Cardiac muscle cell (in vitro differentiated cells and primary cell): ENCODE data around the gene NFE2L2. TPM values are rescaled to one million over a fixed set of nuclear protein-coding genes. Genes with fewer than 3 reads are reported as not detected.

Experiments
- DNase-seq, 2 donors: peaks; one replicate each; pipeline versions ENCODE4 v3.0.0 to v3.0.0-alpha.2; 2010 to 2017; ENCODE audit warnings: low read depth in 1 of 2, low spot score in 1 of 2
- H3K27ac ChIP-seq: fragments of 200-600 bp; sonication (generic); 2 replicates; pipeline ENCODE4 v1.5.1; 2016
- H3K27me3 ChIP-seq: fragments of 200-600 bp; sonication (generic); 2 replicates; pipeline ENCODE4 v1.6.0; 2016; ENCODE audit warnings: control low read depth
- H3K36me3 ChIP-seq: fragments of 200-600 bp; sonication (generic); 2 replicates; pipeline ENCODE4 v1.5.1; 2016; ENCODE audit warnings: control low read depth
- H3K4me1 ChIP-seq: fragments of 200-600 bp; sonication (generic); 2 replicates; pipeline ENCODE4 v1.8.1; 2017; ENCODE audit warnings: low read depth, mild to moderate bottlenecking, mixed run types
- H3K4me3 ChIP-seq: fragments of 200-600 bp; sonication (generic); 2 replicates; pipeline ENCODE4 v1.5.1; 2016; ENCODE audit warnings: mild to moderate bottlenecking
- H3K9me3 ChIP-seq: fragments of 200-600 bp; sonication (generic); 2 replicates; pipeline ENCODE4 v1.5.1; 2017; ENCODE audit warnings: low read depth, mild to moderate bottlenecking, control low read depth
- CTCF ChIP-seq: IDR thresholded peaks from 2 replicates; pipeline ENCODE4 v1.5.1; 2012; ENCODE audit warnings: low read depth, mild to moderate bottlenecking, low read length
- polyA plus RNA-seq: library from polyadenylated mRNA; unstranded; fragments of >200 nt; fragmentation: Nextera tagmentation; extraction: Ambion mirVana; gene quantifications from 2 replicates; pipeline ENCODE4 v1.2.1, GENCODE V29; 2016
- total RNA-seq: library from RNA; depleted of rRNA; stranded (reverse); fragments of >200 nt; gene quantifications from 2 replicates; pipeline ENCODE4 v1.2.3, GENCODE V29; 2016

NFE2L2 gene
- total and polyA plus RNA-seq, 2 experiments from 2014 or later = 70.0 to 90.5 TPM

GRCh38 chr2:177275743-177276055 lies 11.2 kb upstream of the NFE2L2 start:
- Histone ChIP-seq H3K27ac (no peak overlapping the region), H3K4me1 (peaks cover 7% of the 10 kb centered on the region), H3K36me3 (no peaks in the 10 kb centered on the region), H3K4me3 (no peak overlapping the region), H3K9me3 (no peaks in the 10 kb centered on the region), H3K27me3 (no peaks in the 10 kb centered on the region)
- peak in 1 of 2 donors; percentile 85 for DNase-seq
- no peak for TF ChIP-seq CTCF

- no peaks in the 10 kb centered on the region for H3K27me3 ChIP-seq
- peak in 1 of 2 donors; percentile 87 for DNase-seq
- TF ChIP-seq CTCF = no peak
- no peak overlapping the region for H3K27ac ChIP-seq
- no peaks in the 10 kb centered on the region for H3K36me3 ChIP-seq
- H3K4me3 ChIP-seq = no peak overlapping the region
- peaks cover 7% of the 10 kb centered on the region for H3K4me1 ChIP-seq
- no peaks in the 10 kb centered on the region for H3K9me3 ChIP-seq
These were observed 10.7 kb upstream of the NFE2L2 start for GRCh38 chr2:177275040-177275742.

- H3K36me3 ChIP-seq = no peaks in the 10 kb centered on the region
- peak in 1 of 2 donors; percentile 33 for DNase-seq
- no peak overlapping the region for H3K4me3 ChIP-seq
- H3K4me1 ChIP-seq = no peaks in the 10 kb centered on the region
- H3K27ac ChIP-seq = no peak overlapping the region
- no peak for TF ChIP-seq CTCF
- H3K27me3 ChIP-seq = no peaks in the 10 kb centered on the region
- no peaks in the 10 kb centered on the region for H3K9me3 ChIP-seq
These were observed 8.9 kb upstream of the NFE2L2 start for GRCh38 chr2:177273408-177273807.

GRCh38 chr2:177272765-177273164 lies 8.2 kb upstream of the NFE2L2 start:
- no peak for DNase-seq
- Histone ChIP-seq H3K36me3 (no peaks in the 10 kb centered on the region), H3K4me1 (no peaks in the 10 kb centered on the region), H3K4me3 (no peak overlapping the region), H3K9me3 (no peaks in the 10 kb centered on the region), H3K27ac (no peak overlapping the region), H3K27me3 (no peaks in the 10 kb centered on the region)
- TF ChIP-seq CTCF = no peak

- H3K36me3 ChIP-seq = no peaks in the 10 kb centered on the region
- H3K9me3 ChIP-seq = no peaks in the 10 kb centered on the region
- H3K27me3 ChIP-seq = no peaks in the 10 kb centered on the region
- no peak for DNase-seq
- no peak overlapping the region for H3K27ac ChIP-seq
- H3K4me3 ChIP-seq = no peak overlapping the region
- H3K4me1 ChIP-seq = no peaks in the 10 kb centered on the region
- TF ChIP-seq CTCF = no peak
These were observed 7.6 kb upstream of the NFE2L2 start for GRCh38 chr2:177271981-177272666.
